T-helper 2 cell (primary cell): ENCODE results near the gene CCDC59.

Experiments used
- DNase-seq, 5 experiments: peaks; one replicate each; pipeline versions ENCODE4 v3.0.0 to v3.0.0-alpha.2; 2012 to 2022
- total RNA-seq, 2 donors: gene quantifications; one replicate each; lab custom pipeline; 2026; lab: John Stamatoyannopoulos, UW

Gene CCDC59, protein sequence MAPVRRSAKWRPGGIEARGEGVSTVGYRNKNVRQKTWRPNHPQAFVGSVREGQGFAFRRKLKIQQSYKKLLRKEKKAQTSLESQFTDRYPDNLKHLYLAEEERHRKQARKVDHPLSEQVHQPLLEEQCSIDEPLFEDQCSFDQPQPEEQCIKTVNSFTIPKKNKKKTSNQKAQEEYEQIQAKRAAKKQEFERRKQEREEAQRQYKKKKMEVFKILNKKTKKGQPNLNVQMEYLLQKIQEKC
- total RNA-seq = 129 to 152 reads per million in 2 donors

DNA sequence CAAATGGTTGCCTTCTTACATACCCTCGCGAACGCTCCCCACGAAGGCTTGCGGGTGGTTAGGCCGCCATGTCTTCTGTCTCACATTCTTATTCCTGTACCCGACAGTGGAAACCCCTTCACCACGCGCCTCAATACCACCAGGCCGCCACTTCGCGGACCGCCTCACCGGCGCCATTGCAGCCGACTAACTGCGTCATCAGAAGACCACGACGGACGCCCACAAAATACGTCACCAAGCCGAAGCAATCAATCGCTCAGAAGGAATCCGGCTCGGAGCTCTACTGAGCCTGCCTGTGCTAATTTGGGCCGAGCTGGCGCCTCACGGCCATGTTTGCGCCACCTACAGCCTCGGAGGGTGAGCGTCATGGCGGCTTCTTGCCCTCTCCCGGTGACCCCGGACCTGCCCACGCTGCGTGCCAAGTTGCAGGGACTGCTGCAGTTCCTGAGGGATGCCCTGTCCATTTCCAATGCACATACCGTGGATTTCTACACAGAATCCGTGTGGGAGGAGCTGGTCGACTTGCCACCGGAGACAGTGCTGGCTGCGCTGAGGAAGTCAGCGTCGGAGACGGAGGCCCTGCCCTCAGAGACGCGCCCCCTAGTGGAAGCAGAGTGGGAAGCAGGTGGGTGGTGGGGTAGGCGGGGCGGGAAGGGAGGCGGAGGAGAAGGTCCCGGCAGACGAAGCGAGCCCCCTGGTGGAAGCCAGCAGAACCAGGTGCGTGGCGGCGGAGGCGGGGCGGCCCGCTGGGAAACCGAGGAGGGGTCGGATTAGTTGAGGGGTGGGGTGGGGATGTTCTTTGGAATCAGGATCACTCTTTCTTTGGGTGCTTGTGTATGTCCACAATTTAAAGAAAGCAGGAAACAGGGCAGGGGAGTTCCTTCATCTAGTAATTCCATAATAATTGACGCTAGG is at the start of gene CCDC59, which contains the start of gene METTL25:
CCDC59 (minus strand) TSS at position 188 of the 915 bp plus-strand sequence; CDS start at position 177, 11 bp downstream.
METTL25 (plus strand) TSS at position 330 of the 915 bp plus-strand sequence; CDS start at position 367, 37 bp downstream.
- DNase-seq = peak; percentile 92 to 98 (median 96)

DNA sequence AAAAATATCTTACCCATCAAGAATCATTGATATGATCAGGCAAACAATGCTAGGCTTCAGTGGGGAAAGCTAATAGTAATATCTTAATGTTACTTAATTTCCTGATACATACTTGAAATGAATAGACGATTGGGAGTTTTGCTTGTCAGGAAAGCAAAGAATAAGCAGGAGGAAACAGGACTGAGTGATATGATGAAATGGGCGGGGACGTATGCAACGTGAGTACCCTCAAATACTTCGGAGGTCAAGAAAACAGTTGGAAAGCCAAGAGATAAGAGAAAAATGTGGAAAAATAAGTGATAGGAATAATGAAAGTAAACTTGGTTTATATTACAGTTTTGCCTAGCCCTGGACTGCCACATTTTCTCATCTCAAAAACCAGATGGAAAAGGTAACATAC is 49.3 kb upstream of the CCDC59 start:
- no peak for DNase-seq

DNA sequence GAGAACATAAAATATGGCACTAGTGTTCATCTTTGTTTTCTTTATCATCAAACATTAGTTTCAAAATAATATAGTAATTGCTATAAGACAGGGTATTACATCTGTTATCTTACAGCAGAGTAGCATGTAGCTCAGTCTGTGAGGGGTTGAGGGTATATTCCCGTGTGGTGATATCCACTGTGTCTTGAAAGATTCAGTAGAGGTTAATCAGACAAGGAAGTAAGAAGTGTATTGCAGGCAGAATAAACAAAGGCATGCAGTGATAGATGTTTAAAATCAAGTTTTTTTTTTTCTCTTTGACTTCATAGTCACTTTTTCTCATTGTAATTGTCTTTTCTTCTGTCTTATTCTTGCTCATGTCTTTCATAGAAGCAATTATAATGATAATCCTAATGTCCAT is 48.5 kb upstream of the CCDC59 start:
- DNase-seq = no peak

DNA sequence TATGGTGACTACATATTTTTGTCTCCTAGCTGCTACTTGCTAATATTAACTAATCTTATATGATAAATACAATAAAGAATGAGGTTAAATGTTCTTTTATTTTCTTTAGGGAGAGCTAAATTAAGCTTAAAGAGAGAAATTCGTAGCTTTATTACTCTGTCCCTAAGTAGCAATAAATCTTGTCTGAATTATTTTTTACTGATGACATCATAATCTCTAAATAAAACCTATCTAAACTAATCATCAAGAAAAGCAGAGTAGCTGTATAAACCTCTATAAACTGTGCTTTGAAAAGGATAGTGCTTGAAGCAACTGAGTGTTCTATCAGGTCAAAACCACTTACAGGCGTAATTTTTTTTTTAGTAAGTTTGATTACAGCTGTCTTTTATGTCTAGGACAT is 42.6 kb upstream of the CCDC59 start:
- DNase-seq = no peak

DNA sequence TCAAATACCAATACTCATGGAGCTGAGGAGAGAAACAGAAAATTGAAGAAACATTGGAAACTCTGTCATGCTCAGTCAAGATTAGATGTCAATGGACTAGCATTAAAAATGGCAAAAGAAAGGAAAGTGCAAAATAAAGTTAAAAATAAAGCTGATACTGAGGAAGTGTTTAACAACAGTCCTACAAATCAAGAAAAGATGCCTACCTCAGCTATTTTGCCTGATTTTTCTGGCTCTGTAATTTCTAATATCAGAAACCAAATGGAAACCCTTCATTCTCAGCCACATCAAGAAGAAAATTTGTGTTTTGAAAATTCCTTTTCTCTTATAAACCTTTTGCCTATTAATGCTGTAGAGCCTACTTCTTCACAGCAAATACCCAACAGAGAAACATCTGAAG is 40.7 kb upstream of the CCDC59 start:
- no peak for DNase-seq

DNA sequence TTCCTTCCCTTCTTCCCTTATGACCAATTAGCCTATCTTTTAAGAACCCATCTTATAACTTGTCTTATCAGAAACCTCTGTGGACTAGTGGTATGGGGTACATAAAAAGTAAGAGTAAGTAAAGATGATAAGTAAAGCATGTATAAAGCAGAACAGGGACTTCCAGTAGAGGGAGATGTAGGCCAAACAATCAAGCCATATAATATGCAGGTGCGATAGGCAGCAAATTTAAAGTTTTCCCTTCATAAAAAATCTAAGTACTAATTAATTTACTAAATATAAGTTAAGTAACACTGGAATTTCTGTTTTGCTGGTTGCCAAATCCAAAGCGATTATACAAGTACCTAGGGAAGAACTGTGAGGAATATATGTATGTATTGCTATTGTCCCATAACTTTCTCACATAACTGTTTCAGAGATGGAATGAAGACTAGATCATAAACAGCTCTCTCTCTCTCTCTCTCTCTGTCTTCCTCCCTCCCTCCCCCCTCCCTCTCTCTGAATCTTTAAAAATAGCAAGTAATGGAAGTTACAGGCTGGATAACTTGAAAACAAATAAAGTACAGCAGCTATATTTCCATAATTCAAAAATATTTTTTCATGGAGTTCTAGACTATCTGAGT is 25.9 kb upstream of the CCDC59 start:
- DNase-seq = peak in 1 of 5 experiments; percentile 6

DNA sequence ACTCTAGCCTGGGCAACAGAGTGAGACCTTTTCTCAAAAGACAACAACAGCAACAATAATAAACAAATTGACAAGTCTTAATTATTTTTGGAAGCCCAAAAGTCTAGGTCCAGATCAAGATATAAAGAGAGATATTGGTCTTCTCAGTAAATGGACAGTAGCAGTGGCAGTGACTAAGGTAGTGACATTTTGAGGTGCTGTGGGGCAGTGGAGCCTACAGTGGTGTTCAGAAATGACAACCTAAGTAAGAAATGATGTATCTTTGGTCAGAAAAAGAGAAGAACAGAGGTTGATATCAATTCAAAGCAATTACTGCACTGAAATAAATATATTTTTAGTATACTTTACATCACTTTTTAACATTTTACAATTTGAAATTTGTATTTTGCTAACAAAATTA is 20.8 kb upstream of the CCDC59 start:
- no peak for DNase-seq

DNA sequence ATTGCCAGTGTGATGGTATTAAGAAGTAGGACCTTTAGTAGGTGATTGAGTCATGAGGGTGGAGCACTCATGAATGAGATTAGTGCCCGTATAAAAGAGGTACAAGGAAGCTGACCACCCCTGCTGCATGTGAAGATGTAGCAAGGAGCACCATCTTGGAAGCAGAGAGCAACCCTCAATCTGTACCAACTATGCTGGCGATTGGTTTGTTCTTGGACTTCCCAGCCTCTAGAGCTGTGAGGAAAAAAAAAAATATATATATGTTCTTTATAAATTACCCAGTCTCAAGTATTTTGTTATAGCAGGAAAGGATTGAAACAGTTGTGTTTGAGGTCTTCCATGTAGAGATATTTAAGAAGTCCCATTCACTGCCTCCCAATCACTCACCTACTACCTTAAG is 17.0 kb upstream of the CCDC59 start:
- no peak for DNase-seq

DNA sequence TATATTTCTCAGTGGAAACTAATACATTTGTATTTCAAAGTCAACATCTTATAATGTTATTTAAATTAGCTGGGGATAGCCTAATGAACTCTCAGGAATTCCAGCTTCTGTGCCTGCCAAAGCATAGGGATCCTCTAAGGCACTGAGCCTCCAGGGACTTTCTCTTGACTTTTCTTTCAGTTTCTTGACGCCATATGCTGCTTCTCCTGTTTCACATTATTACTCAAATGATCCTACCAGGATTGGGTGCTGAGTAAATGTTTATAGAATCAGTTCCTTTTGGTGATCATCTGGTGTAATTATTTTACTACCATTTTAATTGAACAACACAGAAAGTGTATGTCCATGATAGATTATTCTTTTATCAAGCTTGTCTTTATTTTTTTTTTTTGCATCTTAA is 8.0 kb upstream of the CCDC59 start:
- DNase-seq = no peak

DNA sequence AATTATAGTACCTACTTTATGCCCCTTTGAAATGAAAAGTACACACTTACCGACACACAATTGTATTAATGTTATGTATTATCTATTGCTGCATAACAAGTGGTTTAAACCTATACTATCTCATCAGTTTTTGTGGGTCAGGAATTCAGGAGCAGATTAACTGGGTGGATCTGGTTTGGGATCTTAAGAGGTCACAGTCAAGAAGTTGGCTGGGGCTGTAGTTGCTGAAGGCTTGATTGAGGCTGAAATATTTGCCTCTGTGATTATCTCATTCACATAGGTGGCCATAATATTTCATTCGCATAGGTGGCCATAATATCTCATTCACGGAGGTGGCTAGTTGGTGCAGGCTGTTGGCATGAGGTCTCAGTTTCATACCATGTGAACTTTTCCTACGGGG is 5.8 kb upstream of the CCDC59 start:
- DNase-seq = no peak

DNA sequence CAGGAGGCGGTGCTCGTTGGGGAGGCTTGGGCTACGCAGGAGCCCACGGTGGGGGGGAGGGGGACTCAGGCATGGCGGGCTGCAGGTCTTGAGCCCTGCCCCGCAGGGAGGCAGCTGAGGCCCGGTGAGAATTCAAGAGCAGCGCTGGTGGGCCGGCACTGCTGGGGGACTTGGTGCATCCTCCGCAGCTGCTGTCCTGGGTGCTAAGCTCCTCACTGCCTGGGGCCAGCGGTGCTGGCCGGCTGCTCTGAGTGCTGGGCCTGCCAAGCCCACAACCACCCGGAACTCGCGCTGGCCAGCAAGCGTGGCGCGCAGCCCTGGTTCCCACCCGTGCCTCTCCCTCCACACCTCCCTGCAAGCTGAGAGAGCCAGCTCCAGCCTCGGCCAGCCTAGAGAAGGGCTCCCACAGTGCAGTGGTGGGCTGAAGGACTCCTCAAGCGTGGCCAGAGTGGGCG is 3.3 kb upstream of the CCDC59 start:
- no peak for DNase-seq

DNA sequence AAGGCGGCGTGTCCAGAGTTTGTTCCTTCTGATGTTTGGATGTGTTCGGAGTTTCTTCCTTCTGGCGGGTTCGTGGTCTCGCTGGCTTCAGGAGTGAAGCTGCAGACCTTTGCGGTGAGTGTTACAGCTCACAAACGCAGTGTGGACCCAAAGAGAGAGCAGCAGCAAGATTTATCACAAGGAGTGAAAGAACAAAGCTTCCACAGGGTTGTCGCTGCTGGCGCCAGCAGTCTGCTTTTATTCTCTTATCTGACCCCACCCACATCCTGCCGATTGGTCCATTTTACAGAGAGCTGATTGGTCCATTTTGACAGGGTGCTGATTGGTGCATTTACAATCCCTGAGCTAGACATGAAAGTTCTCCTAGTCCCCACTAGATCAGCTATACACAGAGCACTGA is 2.6 kb upstream of the CCDC59 start:
- peak in 1 of 5 experiments; percentile 2 for DNase-seq

DNA sequence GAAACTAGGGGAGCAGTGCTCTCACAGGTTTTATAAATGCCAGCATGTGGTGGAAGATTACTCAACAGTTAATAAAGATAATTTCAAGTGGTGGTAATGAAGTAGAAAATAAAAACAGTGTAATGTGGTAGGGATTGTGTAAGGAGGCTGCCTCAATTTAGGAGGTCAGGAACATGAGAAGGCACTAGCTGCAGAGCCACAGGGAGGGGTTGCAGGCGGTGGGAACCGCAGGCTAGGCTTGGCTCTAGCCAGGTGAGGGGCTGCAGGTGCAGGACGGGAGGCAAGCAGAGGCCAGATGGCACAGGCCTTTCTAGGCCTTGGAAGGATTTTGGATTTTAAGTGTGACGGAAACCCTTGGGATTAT is 910 bp upstream of the CCDC59 start:
- DNase-seq = peak in 1 of 5 experiments; percentile 3

DNA sequence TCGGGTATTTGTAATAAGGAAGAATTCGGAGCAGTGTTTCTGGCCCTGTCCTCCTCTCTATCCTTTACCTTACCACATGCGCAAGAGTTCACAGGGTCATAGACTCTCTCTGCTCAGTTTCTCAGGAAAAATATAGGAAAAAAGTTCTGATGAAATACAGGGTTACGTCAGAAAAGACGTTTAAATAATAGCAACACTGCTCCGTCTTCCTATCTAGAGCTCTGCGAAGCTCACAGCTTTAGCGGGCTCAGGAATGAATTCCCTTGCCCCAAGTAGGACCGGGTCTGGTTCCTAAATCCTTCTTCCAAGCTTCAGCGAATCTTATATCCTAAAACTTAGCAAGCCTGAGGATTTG is 365 bp downstream of the CCDC59 start:
- DNase-seq = no peak

DNA sequence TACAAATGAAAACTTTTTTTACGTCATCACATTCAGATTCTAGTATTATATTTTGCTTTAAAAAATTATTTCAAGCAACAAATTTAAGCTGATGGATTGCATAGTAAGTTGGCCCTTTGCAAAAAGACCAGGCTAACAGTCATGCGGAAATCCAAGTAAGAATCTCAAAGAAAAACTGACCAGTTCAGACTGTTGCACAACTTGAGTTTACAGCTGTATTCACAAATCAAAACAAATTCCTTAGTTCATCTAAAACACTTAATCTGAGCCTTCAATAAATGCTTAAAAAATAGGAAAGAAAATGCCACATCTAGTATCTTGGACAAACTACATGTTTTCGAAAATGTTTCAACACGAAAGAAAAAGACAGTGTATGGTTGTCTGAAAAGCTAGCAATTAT is 847 bp downstream of the CCDC59 start:
- no peak for DNase-seq

DNA sequence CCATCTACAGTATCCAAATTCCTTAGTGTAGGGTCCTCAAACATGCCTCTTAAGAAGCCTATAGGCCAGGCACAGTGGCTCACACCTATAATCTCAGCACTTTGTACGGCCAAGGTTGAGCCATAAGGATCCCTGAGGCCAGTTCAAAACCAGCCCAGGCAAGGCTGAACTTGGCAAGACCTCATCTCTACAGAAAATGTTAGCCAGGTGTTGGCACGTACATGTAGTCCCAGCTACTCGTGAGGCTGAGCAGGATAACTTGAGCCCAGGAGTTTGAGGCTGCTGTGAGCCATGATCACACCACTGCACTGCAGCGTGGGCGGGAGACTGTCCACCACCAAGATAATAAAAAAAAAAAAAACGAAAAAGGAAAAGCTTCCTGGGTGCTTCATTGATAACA is 6.8 kb downstream of the CCDC59 start:
- no peak for DNase-seq

DNA sequence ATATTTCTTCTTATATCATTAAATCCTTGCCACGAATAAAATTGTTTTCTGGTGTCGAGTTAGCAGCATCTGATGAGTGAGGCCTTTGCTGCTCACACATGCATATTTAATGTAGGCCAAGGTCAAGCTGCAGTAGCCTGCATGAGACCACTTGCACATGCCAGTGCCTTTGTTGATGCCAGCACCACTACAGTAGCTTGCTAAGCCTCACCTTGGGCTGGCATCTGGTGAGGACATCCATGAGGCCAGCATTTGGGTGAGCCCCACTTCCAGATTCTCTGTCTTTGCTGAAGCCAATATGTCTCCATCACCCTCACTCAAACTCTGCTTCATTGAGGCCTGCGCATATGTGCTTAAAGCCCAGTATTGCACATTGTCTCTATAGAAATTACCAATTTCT is 8.0 kb downstream of the CCDC59 start:
- DNase-seq = no peak

DNA sequence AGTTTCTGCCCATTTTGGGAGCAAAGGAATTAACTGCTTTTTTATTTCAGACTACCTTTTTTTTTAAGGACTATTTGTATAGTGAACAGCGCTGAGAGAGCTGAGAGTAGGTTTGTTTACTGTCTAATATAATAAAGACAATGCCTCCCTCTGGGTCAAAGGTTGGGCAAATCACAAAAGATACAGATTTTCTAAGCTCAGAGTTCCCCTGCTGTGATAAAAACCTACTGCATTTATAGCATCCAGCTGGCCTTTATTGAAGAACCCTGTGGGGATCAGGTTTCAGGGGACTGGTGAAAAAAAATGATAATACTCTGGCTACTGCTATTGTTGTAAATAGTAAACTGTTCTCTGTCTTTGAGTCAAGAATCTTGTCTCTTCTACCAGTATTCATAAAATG is 28.7 kb downstream of the CCDC59 start:
- DNase-seq = no peak

DNA sequence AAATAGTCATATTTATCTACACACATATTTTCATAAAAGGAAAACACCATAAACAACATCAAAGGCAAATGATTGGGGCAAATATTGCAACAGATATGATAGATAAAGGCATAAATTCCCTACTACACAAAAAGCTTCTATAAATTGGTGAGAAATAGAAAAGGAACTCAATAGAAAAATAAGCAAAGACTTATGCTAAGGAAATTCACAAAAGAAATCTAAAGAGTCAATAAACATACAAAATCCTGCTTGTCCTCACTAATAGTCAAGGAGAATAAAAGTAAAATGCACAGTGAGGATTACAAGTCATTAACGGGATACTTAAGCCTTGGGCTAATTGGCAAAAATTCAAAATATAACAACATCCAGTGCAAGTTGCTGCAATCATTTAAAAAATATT is 30.3 kb downstream of the CCDC59 start:
- DNase-seq = no peak

DNA sequence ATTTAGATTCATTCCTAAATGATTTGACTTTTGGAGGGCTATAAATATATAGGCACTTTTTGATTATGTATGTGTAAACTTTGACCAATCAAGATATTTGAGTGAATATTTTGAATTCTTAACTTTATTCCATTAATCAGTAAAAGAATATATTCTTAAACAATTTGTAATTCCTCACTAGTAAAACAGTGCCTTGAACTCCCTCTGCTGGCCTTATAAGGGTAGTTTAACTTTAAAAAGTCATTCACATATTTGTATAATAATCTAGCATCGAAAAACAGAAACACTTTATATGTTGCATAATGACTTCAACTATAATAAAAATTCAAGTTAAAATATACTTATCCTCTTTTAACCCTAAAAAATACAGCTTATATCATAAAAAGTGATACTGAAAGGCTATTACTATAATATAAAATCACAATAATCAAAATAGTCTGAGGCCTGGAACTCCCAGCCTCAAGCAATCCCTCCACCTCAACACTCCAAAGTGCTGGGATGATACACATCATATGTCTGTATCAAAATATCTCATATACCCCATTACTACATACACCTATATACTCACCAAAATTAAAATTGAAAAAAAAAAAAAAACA is 31.2 kb downstream of the CCDC59 start:
- peak in 1 of 5 experiments; percentile 1 for DNase-seq

DNA sequence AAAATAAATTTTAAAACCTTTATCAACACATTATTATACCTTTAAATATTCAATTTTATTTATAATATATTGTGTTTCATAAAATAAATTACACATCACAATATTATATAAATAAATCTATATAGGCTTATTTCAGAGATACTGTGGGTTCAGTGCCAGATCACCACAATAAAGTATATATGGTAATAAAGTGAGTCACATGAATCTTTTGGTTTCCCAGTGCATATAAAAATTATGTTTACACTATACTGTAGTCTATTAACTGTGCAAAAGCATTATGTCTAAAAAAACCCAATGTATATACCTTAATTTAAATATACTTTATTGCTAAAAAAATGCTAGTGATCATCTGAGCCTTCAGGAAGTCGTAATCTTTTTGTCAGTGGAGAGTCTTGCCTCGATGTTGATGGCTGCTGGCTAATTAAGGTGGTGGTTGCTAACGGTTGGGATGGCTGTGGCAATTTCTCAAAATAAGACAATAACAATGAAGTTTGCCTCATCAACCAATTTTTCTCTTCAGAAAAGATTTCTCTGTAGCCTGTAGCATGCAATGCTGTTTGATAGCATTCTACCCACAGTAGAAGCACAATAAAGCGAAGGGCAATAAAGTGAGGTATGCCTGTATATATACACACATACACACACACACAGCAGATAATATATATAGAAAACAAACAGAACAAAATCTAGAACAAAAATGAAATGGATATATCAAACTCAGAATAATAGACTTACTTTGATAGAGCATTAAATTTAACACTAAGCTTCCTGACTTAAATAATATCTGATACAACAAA is 32.4 kb downstream of the CCDC59 start:
- no peak for DNase-seq

DNA sequence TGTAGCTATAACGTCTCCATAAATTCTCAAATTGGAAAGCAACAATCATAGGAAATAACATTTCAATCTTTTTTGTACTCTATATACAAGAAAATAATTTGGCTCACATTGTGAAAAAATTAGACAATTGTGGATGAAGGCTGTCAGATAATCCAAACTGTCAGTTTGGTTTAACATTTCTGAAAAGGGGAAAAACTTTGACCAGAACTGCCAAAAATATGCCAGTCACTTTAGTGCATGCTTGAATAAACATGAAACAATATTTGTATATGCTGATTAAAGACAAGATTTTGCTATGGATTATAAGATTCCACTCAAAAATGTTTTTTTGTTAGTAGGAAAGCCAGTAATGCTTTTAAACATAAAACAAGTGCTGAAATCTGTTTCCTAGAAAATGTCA is 38.9 kb downstream of the CCDC59 start:
- DNase-seq = no peak
